DOHH2 (cell line): Measurements from ENCODE around the gene ZNF280B.

ENCODE experiments used
- H3F3A ChIP-seq: fragments of 200-600 bp; sonication (generic), shearing (Covaris generic); 2 replicates; pipeline ENCODE4 v1.6.0; 2016; ENCODE audit warnings: antibody characterized with exemption, mild to moderate bottlenecking; ENCODE audit not compliant: control insufficient read depth, insufficient read depth
- H3K27ac ChIP-seq: fragments of 200-600 bp; sonication (generic); 2 replicates; pipeline ENCODE4 v1.5.1; 2014; ENCODE audit warnings: low read depth, mild to moderate bottlenecking, low read length, moderate library complexity
- H3K27me3 ChIP-seq: fragments of 200-600 bp; sonication (generic); 2 replicates; pipeline ENCODE4 v1.6.1; 2014; ENCODE audit warnings: mild to moderate bottlenecking, low read length, mixed read lengths; ENCODE audit not compliant: control insufficient read depth
- H3K36me3 ChIP-seq: fragments of 200-600 bp; sonication (generic); 2 replicates; pipeline ENCODE4 v1.6.1; 2014; ENCODE audit warnings: mild to moderate bottlenecking, low read length, moderate library complexity, mixed read lengths; ENCODE audit not compliant: control insufficient read depth
- H3K4me1 ChIP-seq: fragments of 200-600 bp; sonication (generic); 2 replicates; pipeline ENCODE4 v1.6.1; 2014; ENCODE audit warnings: mild to moderate bottlenecking, low read length, mixed read lengths; ENCODE audit not compliant: control insufficient read depth
- H3K4me2 ChIP-seq: fragments of 200-600 bp; sonication (generic); 2 replicates; pipeline ENCODE4 v1.6.0; 2014; ENCODE audit warnings: mild to moderate bottlenecking, low read length, moderate library complexity
- H3K4me3 ChIP-seq: fragments of 200-600 bp; sonication (generic); 2 replicates; pipeline ENCODE4 v1.5.1; 2014; ENCODE audit warnings: mild to moderate bottlenecking, low read length, mixed read lengths
- H3K79me2 ChIP-seq: fragments of 200-600 bp; sonication (generic); 2 replicates; pipeline ENCODE4 v1.6.1; 2014; ENCODE audit warnings: mild to moderate bottlenecking, low read length, mixed read lengths; ENCODE audit not compliant: control insufficient read depth
- H3K9me2 ChIP-seq: fragments of 200-600 bp; sonication (generic); replicated peaks from 2 replicates; pipeline ENCODE4 v1.6.1; 2014; ENCODE audit warnings: mild to moderate bottlenecking, low read length, mixed read lengths; ENCODE audit not compliant: control insufficient read depth
- H3K9me3 ChIP-seq: fragments of 200-600 bp; sonication (generic); 2 replicates; pipeline ENCODE4 v1.6.1; 2014; ENCODE audit warnings: antibody characterized with exemption, low read length, mixed read lengths; ENCODE audit not compliant: control insufficient read depth, insufficient read depth
- H4K20me1 ChIP-seq: fragments of 200-600 bp; sonication (generic); 2 replicates; pipeline ENCODE4 v1.6.0; 2014; ENCODE audit warnings: low read depth, mild to moderate bottlenecking, antibody characterized with exemption, low read length, moderate library complexity; ENCODE audit not compliant: control insufficient read depth, insufficient read depth
- EZH2phosphoT487 ChIP-seq: fragments of 200-600 bp; sonication (generic); IDR thresholded peaks from 2 replicates; pipeline ENCODE4 v1.6.1; 2017; ENCODE audit warnings: borderline replicate concordance, mild to moderate bottlenecking, antibody characterized with exemption, low read length, moderate library complexity, mixed read lengths
- TF ChIP-seq, protein P1 (sequence below): fragments of 200-600 bp; sonication (generic); IDR thresholded peaks from one replicate; pipeline ENCODE4 v1.5.1; 2014; ENCODE audit warnings: antibody characterized with exemption, mild to moderate bottlenecking, low read depth, low read length; ENCODE audit not compliant: poor library complexity, severe bottlenecking

Gene ZNF280B

DNA sequence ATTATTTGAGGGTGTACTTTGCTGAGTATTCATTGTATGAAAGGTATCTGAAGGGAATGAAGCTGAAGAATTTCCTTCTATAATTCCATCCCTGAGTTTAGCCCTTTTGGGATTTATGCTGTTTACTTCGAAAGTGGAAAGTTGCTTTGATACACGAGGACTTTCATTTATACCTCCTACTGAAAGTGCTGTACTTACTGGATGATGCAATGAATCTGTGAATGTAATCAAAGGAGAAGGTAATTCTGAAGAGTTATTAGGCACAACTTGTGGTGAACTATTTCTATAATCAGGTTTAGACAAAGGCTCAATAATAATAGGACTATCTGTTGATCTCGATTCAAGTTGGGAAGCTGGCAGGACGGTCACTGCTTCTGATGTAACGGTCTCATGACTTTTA lies 19.8 kb downstream of the ZNF280B start:
- Histone ChIP-seq H3K27me3 (no peaks in the 10 kb centered on the region), H3K36me3 (peaks cover 61% of the 10 kb centered on the region), H4K20me1 (no peaks in the 10 kb centered on the region), H3K9me3 (no peaks in the 10 kb centered on the region), H3K27ac (no peak overlapping the region), H3K4me1 (no peaks in the 10 kb centered on the region), H3K4me3 (no peak overlapping the region), H3K79me2 (no peaks in the 10 kb centered on the region), H3K4me2 (no peak overlapping the region), H3K9me2 (no peaks in the 10 kb centered on the region), H3F3A (no peaks in the 10 kb centered on the region)
- TF ChIP-seq, protein P1, sequence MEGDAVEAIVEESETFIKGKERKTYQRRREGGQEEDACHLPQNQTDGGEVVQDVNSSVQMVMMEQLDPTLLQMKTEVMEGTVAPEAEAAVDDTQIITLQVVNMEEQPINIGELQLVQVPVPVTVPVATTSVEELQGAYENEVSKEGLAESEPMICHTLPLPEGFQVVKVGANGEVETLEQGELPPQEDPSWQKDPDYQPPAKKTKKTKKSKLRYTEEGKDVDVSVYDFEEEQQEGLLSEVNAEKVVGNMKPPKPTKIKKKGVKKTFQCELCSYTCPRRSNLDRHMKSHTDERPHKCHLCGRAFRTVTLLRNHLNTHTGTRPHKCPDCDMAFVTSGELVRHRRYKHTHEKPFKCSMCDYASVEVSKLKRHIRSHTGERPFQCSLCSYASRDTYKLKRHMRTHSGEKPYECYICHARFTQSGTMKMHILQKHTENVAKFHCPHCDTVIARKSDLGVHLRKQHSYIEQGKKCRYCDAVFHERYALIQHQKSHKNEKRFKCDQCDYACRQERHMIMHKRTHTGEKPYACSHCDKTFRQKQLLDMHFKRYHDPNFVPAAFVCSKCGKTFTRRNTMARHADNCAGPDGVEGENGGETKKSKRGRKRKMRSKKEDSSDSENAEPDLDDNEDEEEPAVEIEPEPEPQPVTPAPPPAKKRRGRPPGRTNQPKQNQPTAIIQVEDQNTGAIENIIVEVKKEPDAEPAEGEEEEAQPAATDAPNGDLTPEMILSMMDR, result no peak
- no peak for TF ChIP-seq EZH2phosphoT487

DNA sequence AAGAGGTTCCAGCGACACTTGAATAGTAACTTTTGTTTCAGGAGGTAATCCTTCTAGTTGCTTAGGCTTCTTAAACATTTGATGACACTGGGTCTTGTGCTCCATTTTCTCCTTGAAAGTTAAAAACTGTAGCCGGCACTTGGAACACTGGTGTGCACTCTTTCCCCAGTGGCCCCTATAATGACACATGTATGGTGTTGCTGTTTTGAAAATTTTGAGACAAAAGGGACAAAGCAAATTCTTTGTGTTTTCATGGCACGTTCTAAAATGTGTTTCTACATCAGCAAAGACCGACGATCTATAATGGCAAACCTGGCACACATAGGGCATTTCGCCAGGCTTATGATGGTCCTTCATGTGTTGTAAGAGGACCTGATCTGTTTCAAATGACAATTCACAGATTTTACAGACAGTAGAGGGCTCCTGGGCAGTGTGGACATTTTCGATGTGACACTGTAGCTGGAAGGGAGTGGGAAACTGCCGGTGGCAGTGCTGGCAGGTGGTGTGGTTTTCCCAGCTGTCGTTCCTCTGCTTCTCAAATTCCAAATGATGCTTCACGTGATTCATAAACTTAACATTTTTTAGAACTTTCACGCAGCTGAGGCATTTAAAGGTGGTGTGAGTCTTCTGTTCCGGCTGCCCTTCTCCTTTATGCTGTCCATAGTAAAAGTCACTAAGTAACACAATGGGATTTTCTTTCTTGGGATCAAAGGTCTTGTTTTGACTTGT lies 20.5 kb downstream of the ZNF280B start:
- TF ChIP-seq, protein P1, result no peak
- no peak for TF ChIP-seq EZH2phosphoT487
- H3F3A ChIP-seq, result no peaks in the 10 kb centered on the region
- H3K36me3 ChIP-seq, result peaks cover 54% of the 10 kb centered on the region
- H3K4me2 ChIP-seq, result no peak overlapping the region
- no peaks in the 10 kb centered on the region for H4K20me1 ChIP-seq
- no peaks in the 10 kb centered on the region for H3K9me3 ChIP-seq
- no peak overlapping the region for H3K27ac ChIP-seq
- no peaks in the 10 kb centered on the region for H3K79me2 ChIP-seq
- H3K27me3 ChIP-seq, result no peaks in the 10 kb centered on the region
- no peaks in the 10 kb centered on the region for H3K9me2 ChIP-seq
- no peak overlapping the region for H3K4me3 ChIP-seq
- no peaks in the 10 kb centered on the region for H3K4me1 ChIP-seq

DNA sequence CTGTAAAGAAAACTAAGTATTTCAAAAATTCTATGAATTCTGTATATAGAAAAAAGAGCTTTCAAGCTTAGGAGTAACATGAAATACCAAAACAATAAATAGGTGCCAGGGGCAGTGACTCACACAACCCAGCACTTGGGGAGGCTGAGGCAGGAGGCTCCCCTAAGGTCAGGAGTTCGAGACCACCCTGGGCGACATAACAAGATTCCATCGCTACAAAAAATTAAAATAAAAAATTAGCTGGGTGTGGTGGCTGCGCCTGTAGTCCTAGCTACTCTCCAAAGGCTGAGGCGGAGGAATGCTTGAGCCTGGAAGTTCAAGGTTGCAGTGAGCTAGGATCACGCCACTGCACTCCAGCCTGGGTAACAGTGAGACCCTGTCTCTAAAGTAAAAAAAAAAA lies 21.5 kb downstream of the ZNF280B start:
- no peak overlapping the region for H3K27ac ChIP-seq
- peaks cover 50% of the 10 kb centered on the region for H3K36me3 ChIP-seq
- no peaks in the 10 kb centered on the region for H3K9me2 ChIP-seq
- H3K4me3 ChIP-seq, result no peak overlapping the region
- 0 out of 2 replicates have a peak, but pooled peaks cover 3% of the 10 kb centered on the region for H3K4me1 ChIP-seq
- H3K9me3 ChIP-seq, result no peaks in the 10 kb centered on the region
- H3K79me2 ChIP-seq, result no peaks in the 10 kb centered on the region
- no peaks in the 10 kb centered on the region for H4K20me1 ChIP-seq
- no peaks in the 10 kb centered on the region for H3F3A ChIP-seq
- no peak for TF ChIP-seq EZH2phosphoT487
- TF ChIP-seq, protein P1, result no peak
- H3K27me3 ChIP-seq, result no peaks in the 10 kb centered on the region
- H3K4me2 ChIP-seq, result no peak overlapping the region
